HepG2 (cell line): ENCODE measurements around the gene ITGAE. TPM values are rescaled to one million over a fixed set of nuclear protein-coding genes. Genes with fewer than 3 reads are reported as not detected.

ENCODE experiments used
- polyA plus RNA-seq, 8 experiments: library from polyadenylated mRNA; depleted of rRNA in 3 of 8; stranded (reverse) in 7 of 8; unstranded in 1 of 8; fragments of >200 nt; fragmentation: Illumina TruSeq in 4 of 8; extraction: Trizol in 4 of 8; gene quantifications; 2 replicates each; pipeline versions ENCODE4 v1.2.1 to v1.2.3, GENCODE V29; 2011 to 2016; ENCODE audit warnings: low read depth in 4 of 8, missing spikeins in 1 of 8, mixed read lengths in 1 of 8; ENCODE audit not compliant: insufficient read depth in 1 of 8
- total RNA-seq, 5 experiments: library from RNA; depleted of rRNA; stranded (reverse); fragments of >200 nt; fragmentation: Illumina TruSeq; extraction: Trizol; gene quantifications; 2 replicates each; pipeline ENCODE4 v1.2.3, GENCODE V29; 2016; ENCODE audit warnings: low read depth in 1 of 5

ITGAE gene
- total and polyA plus RNA-seq, 2 of the 13 experiments (the other 11 are each of a cell fraction or from before 2014, with no cell fraction given) = 42.3 to 49.0 TPM

Other genes with a start within 250 kb of the ITGAE start
- 0.46 and 1.0 TPM in 2 replicates for gene TRPV3, start 243.4 kb downstream of the ITGAE start, total RNA-seq (2016; rRNA removed; fragmentation: Illumina TruSeq; extraction: Trizol)
- gene TRPV3, start 243.4 kb downstream of the ITGAE start, polyA plus RNA-seq (2011; rRNA removed) = 0.40 and 0.90 TPM in 2 replicates
- 2.2 and 5.3 TPM in 2 replicates for gene TRPV1, start 191.8 kb downstream of the ITGAE start, total RNA-seq (2016; rRNA removed; fragmentation: Illumina TruSeq; extraction: Trizol)
- gene TRPV1, start 191.8 kb downstream of the ITGAE start, polyA plus RNA-seq (2011; rRNA removed) = 8.0 and 9.5 TPM in 2 replicates
- 25.2 and 30.9 TPM in 2 replicates for gene SHPK, start 164.9 kb downstream of the ITGAE start, total RNA-seq (2016; rRNA removed; fragmentation: Illumina TruSeq; extraction: Trizol)
- gene SHPK, start 164.9 kb downstream of the ITGAE start, polyA plus RNA-seq (2011; rRNA removed) = 16.2 and 20.4 TPM in 2 replicates
- 6.5 and 13.7 TPM in 2 replicates for gene CTNS, start 164.4 kb downstream of the ITGAE start, total RNA-seq (2016; rRNA removed; fragmentation: Illumina TruSeq; extraction: Trizol)
- gene CTNS, start 164.4 kb downstream of the ITGAE start, polyA plus RNA-seq (2011; rRNA removed) = 9.5 and 13.0 TPM in 2 replicates
- 44.5 and 45.1 TPM in 2 replicates for gene TAX1BP3, start 132.6 kb downstream of the ITGAE start, total RNA-seq (2016; rRNA removed; fragmentation: Illumina TruSeq; extraction: Trizol)
- gene TAX1BP3, start 132.6 kb downstream of the ITGAE start, polyA plus RNA-seq (2011; rRNA removed) = 16.7 and 20.4 TPM in 2 replicates
- gene EMC6, start 132.4 kb downstream of the ITGAE start, total RNA-seq (2016; rRNA removed; fragmentation: Illumina TruSeq; extraction: Trizol) = 42.2 and 45.1 TPM in 2 replicates
- 47.7 and 53.7 TPM in 2 replicates for gene EMC6, start 132.4 kb downstream of the ITGAE start, polyA plus RNA-seq (2011; rRNA removed)
- gene P2RX5, start 105.0 kb downstream of the ITGAE start, total RNA-seq (2016; rRNA removed; fragmentation: Illumina TruSeq; extraction: Trizol) = 0.90 and 0.95 TPM in 2 replicates
- gene P2RX5, start 105.0 kb downstream of the ITGAE start, polyA plus RNA-seq (2011; rRNA removed) = 1.0 and 1.7 TPM in 2 replicates
- 7.8 and 8.1 TPM in 2 replicates for gene HASPIN, start 77.3 kb downstream of the ITGAE start, total RNA-seq (2016; rRNA removed; fragmentation: Illumina TruSeq; extraction: Trizol)
- 1.9 and 2.7 TPM in 2 replicates for gene HASPIN, start 77.3 kb downstream of the ITGAE start, polyA plus RNA-seq (2011; rRNA removed)
- 20.6 and 24.8 TPM in 2 replicates for gene NCBP3, start 45.1 kb upstream of the ITGAE start, total RNA-seq (2016; rRNA removed; fragmentation: Illumina TruSeq; extraction: Trizol)
- 16.6 and 19.5 TPM in 2 replicates for gene NCBP3, start 45.1 kb upstream of the ITGAE start, polyA plus RNA-seq (2011; rRNA removed)
- 0.83 and 1.5 TPM in 2 replicates for gene CAMKK1, start 91.9 kb upstream of the ITGAE start, total RNA-seq (2016; rRNA removed; fragmentation: Illumina TruSeq; extraction: Trizol)
- gene CAMKK1, start 91.9 kb upstream of the ITGAE start, polyA plus RNA-seq (2011; rRNA removed) = 1.6 and 2.1 TPM in 2 replicates
- 0.04 TPM in 1 of 2 replicates, not detected in the other for gene P2RX1, start 115.3 kb upstream of the ITGAE start, total RNA-seq (2016; rRNA removed; fragmentation: Illumina TruSeq; extraction: Trizol)
- gene P2RX1, start 115.3 kb upstream of the ITGAE start, polyA plus RNA-seq (2011; rRNA removed) = 0.50 and 0.84 TPM in 2 replicates
- not detected in 2 replicates for gene ATP2A3, start 163.2 kb upstream of the ITGAE start, total RNA-seq (2016; rRNA removed; fragmentation: Illumina TruSeq; extraction: Trizol)
- 0.07 and 0.10 TPM in 2 replicates for gene ATP2A3, start 163.2 kb upstream of the ITGAE start, polyA plus RNA-seq (2011; rRNA removed)